ENCODE data around the gene IMMP2L. TPM values are rescaled to one million over a fixed set of nuclear protein-coding genes. Genes with fewer than 3 reads are reported as not detected.

Gene IMMP2L
- total and polyA plus RNA-seq, 2 of the 8 experiments (the other 6 are each of a cell fraction or from before 2014, with no cell fraction given) = 2.3 to 10.1 TPM

DNA sequence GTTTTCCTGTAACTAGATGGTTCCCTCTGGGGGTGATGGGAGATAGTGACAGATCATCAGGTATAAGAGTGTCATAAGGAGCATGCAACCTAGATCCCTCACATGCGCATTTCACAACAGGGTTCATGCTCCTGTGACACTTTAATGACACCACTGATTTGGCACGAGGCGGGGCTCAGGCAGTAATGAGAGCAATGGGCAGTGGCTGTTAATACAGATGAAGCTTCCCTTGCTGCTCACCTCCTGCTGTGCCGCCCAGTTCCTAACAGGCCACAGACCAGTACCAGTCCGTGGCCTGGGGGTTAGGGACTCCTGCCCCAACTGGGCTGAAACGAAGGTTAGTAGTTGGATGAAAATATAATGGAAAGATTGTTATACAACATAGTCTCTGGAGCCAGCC, 673.0 kb downstream of the IMMP2L start (continued):
- TF ChIP-seq HDAC2 (IDR thresholded peaks at IDR 0.05; ENCODE audit: borderline replicate concordance in 1 of 2, low read depth in 2 of 2, low read length in 2 of 2) (no peak), POLR2A (IDR thresholded peaks at IDR 0.05; ENCODE audit: control extremely low read depth in 1 of 2, low read depth in 2 of 2, low read length in 2 of 2) (no peak), CREB1 (IDR thresholded peaks at IDR 0.05) (no peak)

Data from H1 (cell line).